Progenitor cell of endocrine pancreas (in vitro differentiated cells): ENCODE results near the gene RIOX2. TPM values are rescaled to one million over a fixed set of nuclear protein-coding genes. Genes with fewer than 3 reads are reported as not detected.
"Not testable (repeated sequence)": the region's sequence is repeated elsewhere in the genome, so short reads cannot be mapped to it uniquely, and the experiment has no call there.

Source experiments
- DNase-seq: peaks from one replicate; pipeline ENCODE4 v3.0.0; 2021; ENCODE audit warnings: low spot score; ENCODE audit not compliant: unreplicated experiment
- H3K27ac Mint-ChIP-seq: 2 replicates; pipeline ENCODE4 v1.8.0; 2021; ENCODE audit warnings: mild to moderate bottlenecking, moderate library complexity, mixed read lengths
- H3K27me3 Mint-ChIP-seq: 2 replicates; pipeline ENCODE4 v1.8.0; 2021; ENCODE audit warnings: mixed read lengths
- H3K36me3 Mint-ChIP-seq: 2 replicates; pipeline ENCODE4 v1.8.0; 2022; ENCODE audit warnings: mixed read lengths; ENCODE audit not compliant: insufficient read depth
- H3K4me1 Mint-ChIP-seq: 2 replicates; pipeline ENCODE4 v1.8.0; 2021; ENCODE audit warnings: low read depth, mixed read lengths
- H3K4me3 Mint-ChIP-seq: 2 replicates; pipeline ENCODE4 v1.8.0; 2021; ENCODE audit warnings: low read depth, mild to moderate bottlenecking, moderate library complexity, mixed read lengths
- H3K9me3 Mint-ChIP-seq: 2 replicates; pipeline ENCODE4 v1.8.0; 2021; ENCODE audit warnings: low read depth, mixed read lengths
- total RNA-seq: library from RNA; stranded (reverse); gene quantifications from 2 replicates; pipeline ENCODE4 v1.2.1, GENCODE V29; 2021
- TF ChIP-seq, protein P1 (sequence below): fragments of 200-600 bp; sonication (generic); IDR thresholded peaks from one replicate; pipeline ENCODE4 v1.5.0; 2021; ENCODE audit warnings: antibody characterized with exemption, mild to moderate bottlenecking; ENCODE audit not compliant: unreplicated experiment

The RIOX2 gene
- total RNA-seq, 1 donor from 2014 or later = 16.4 TPM

DNA sequence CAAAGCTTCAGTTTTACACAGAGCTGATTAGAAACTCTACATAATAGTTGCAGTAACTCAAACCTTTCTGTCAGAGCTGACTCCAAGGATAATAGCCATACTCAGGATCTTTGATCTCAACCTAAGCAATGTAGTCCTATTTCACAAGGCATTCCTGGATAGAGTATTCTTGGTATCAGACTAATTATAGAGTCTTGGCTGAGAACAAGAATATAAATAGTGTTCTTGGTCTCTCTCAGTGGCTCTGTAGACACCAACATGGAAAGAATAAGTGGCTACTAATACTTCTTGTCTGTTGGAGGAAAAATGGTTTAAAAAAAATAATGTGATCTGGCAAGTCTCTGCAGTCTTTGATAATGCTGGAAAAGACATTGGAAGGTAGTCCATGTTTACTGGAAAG lies 55.7 kb downstream of the RIOX2 start:
- no peaks in the 10 kb centered on the region for H3K9me3 Mint-ChIP-seq
- no peak for DNase-seq
- H3K4me3 Mint-ChIP-seq = no peak overlapping the region
- H3K36me3 Mint-ChIP-seq = peaks cover 1% of the 10 kb centered on the region
- TF ChIP-seq, protein P1, sequence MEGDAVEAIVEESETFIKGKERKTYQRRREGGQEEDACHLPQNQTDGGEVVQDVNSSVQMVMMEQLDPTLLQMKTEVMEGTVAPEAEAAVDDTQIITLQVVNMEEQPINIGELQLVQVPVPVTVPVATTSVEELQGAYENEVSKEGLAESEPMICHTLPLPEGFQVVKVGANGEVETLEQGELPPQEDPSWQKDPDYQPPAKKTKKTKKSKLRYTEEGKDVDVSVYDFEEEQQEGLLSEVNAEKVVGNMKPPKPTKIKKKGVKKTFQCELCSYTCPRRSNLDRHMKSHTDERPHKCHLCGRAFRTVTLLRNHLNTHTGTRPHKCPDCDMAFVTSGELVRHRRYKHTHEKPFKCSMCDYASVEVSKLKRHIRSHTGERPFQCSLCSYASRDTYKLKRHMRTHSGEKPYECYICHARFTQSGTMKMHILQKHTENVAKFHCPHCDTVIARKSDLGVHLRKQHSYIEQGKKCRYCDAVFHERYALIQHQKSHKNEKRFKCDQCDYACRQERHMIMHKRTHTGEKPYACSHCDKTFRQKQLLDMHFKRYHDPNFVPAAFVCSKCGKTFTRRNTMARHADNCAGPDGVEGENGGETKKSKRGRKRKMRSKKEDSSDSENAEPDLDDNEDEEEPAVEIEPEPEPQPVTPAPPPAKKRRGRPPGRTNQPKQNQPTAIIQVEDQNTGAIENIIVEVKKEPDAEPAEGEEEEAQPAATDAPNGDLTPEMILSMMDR = no peak
- no peaks in the 10 kb centered on the region for H3K27me3 Mint-ChIP-seq
- H3K4me1 Mint-ChIP-seq = no peaks in the 10 kb centered on the region
- H3K27ac Mint-ChIP-seq = no peak overlapping the region

DNA sequence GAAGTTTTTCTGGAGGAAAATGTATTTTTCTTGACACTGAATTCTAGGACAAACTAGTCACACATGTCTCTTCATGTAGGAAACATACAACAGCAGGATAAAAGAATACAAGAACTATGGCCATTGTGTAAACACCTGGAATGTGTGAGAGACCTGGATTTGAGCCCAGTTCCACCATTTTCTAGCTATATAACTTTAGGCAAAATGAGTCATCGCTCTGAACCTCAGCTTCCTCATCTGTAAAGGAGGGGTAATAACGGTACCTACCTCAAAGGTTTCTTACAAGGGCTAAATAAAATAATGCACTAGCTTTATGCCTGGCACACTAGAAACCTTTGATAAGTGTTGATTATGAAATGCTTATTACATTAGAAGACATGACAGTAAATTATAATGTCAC lies 57.8 kb downstream of the RIOX2 start:
- no peaks in the 10 kb centered on the region for H3K27me3 Mint-ChIP-seq
- no peak for DNase-seq
- H3K36me3 Mint-ChIP-seq = peaks cover 2% of the 10 kb centered on the region
- TF ChIP-seq, protein P1 = no peak
- H3K27ac Mint-ChIP-seq = no peak overlapping the region
- H3K4me1 Mint-ChIP-seq = no peaks in the 10 kb centered on the region
- no peak overlapping the region for H3K4me3 Mint-ChIP-seq
- no peaks in the 10 kb centered on the region for H3K9me3 Mint-ChIP-seq

DNA sequence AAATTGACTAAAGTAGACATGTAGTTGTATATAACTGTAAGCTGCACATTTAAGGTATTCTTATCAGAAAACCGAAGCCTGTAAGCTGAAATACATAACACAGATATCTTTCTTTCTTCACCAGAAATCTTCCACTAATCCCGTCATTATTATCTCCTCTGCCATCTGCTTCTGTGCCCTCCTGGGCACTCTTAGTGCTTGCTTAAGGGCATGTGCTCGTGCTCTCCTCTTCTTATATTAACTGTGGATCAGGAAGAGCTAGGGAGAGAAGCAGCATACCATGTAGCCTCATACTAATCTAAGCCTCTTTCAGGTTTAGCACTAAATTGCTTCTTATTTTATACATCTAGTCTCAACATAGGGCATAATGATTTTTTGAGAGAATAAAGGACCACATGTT lies 60.8 kb downstream of the RIOX2 start:
- TF ChIP-seq, protein P1 = no peak
- Mint-ChIP-seq H3K36me3 (peaks cover 4% of the 10 kb centered on the region), H3K27ac (no peak overlapping the region), H3K27me3 (no peaks in the 10 kb centered on the region), H3K9me3 (peaks cover 3% of the 10 kb centered on the region), H3K4me3 (no peak overlapping the region), H3K4me1 (no peaks in the 10 kb centered on the region)
- no peak for DNase-seq

DNA sequence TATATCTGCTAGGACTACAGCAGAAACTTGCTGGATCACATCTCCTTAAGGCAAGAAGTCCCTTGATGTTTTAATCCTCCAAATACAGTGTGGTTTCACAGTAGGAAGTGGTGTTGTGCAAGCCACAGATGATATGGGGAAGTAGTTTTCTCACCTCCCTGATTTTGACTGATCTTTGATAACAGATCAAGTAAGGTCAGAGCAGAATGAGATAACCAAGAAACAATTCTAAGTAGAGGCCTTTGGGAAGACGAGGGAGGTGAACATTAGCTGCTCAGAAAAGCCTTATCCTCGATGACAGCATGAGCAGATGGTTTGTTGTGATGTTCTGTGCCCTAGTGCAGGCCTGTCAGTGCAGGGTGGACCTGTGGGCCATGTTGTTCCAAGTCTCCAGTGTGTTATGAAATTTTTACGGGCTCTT lies 61.3 kb downstream of the RIOX2 start:
- no peak for DNase-seq
- no peaks in the 10 kb centered on the region for H3K4me1 Mint-ChIP-seq
- peaks cover 3% of the 10 kb centered on the region for H3K9me3 Mint-ChIP-seq
- no peak overlapping the region for H3K4me3 Mint-ChIP-seq
- no peaks in the 10 kb centered on the region for H3K27me3 Mint-ChIP-seq
- no peak overlapping the region for H3K27ac Mint-ChIP-seq
- TF ChIP-seq, protein P1 = no peak
- H3K36me3 Mint-ChIP-seq = peaks cover 4% of the 10 kb centered on the region

DNA sequence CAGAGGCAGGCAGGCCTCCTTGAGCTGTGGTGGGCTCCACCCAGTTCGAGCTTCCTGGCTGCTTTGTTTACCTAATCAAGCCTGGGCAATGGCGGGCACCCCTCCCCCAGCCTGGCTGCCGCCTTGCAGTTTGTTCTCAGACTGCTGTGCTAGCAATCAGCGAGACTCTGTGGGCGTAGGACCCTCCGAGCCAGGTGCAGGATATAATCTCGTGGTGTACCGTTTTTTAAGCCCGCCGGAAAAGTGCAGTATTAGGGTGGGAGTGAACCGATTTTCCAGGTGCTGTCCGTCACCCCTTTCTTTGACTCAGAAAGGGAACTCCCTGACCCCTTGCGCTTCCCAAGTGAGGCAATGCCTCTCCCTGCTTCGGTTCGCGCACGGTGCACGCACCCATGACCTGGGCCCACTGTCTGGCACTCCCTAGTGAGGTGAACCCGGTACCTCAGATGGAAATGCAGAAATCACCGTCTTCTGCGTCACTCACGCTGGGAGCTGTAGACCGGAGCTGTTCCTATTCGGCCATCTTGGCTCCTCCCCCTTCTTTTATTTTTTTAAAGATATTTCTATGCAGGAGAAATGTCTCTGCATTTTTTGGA lies 61.9 kb downstream of the RIOX2 start:
- H3K27me3 Mint-ChIP-seq, H3K27ac Mint-ChIP-seq, H3K4me1 Mint-ChIP-seq, H3K36me3 Mint-ChIP-seq, DNase-seq, H3K9me3 Mint-ChIP-seq: not testable (repeated sequence)
- peak overlapping the region; percentile 55 for H3K4me3 Mint-ChIP-seq

DNA sequence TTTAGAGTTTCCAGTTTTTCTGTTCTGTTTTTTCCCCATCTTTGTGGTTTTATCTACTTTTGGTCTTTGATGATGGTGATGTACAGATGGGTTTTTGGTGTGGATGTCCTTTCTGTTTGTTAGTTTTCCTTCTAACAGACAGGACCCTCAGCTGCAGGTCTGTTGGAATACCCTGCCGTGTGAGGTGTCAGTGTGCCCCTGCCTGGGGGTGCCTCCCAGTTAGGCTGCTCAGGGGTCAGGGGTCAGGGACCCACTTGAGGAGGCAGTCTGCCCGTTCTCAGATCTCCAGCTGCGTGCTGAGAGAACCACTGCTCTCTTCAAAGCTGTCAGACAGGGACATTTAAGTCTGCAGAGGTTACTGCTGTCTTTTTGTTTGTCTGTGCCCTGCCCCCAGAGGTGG lies 62.4 kb downstream of the RIOX2 start:
- H3K4me1 Mint-ChIP-seq, H3K4me3 Mint-ChIP-seq, H3K36me3 Mint-ChIP-seq, DNase-seq, H3K9me3 Mint-ChIP-seq, H3K27me3 Mint-ChIP-seq, H3K27ac Mint-ChIP-seq: not testable (repeated sequence)
